ENCODE data around the gene RBKS.

Gene RBKS

GRCh38 chr2:27734305-27734704, 155.9 kb downstream of the RBKS start:
- no peak for DNase-seq (ENCODE audit: low spot score)

Measured in D341Med (cell line).